Keratinocyte (primary cell): ENCODE results near the gene PRR19.

Experiments
- EZH2 ChIP-seq: IDR thresholded peaks from one replicate; pipeline ENCODE4 v1.6.1; 2012; ENCODE audit warnings: inconsistent platforms, mild to moderate bottlenecking, low read length, moderate library complexity
- TF ChIP-seq, protein P1 (sequence below), 3 experiments: IDR thresholded peaks in 1 of 3; conservative IDR thresholded peaks in 1 of 3; optimal IDR thresholded peaks in 1 of 3; 2 replicates in 2 of 3; 3 replicates in 1 of 3; pipeline versions ENCODE3 to v1.5.1; 2011; ENCODE audit warnings: low read length in 3 of 3, mild to moderate bottlenecking in 3 of 3, moderate library complexity in 2 of 3, control low read depth in 1 of 3, inconsistent platforms in 1 of 3; ENCODE audit not compliant: insufficient read depth in 2 of 3; ENCODE audit errors: extremely low read depth in 1 of 3

DNA sequence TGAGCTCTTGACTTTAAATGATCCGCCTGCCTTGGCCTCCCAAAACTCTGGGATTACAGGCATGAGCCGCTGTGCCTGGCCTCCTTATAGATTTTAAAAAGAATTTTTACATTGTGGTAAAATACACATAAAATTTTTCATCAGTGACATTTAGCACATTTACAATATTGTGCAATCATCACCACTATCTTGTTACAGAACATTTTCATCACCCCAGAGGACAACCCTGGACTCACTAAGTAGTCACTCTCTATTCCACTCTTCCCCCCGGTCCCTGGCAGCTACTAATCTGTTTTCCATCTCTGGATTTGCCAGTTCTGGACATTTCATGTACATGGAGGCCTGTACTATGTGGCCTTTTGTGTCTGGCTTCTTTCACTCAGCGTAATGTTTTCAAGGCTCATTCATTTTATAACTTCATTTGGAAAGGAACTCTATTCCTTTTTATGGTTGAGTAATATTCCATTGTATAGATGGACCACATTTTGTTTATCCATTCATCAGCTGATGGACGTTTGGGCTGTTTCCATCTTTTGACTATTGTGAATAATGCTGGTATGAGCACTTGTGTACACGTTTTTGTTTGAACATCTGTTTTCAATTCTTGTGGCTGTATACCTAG lies 43.4 kb downstream of the PRR19 start:
- TF ChIP-seq, protein P1, sequence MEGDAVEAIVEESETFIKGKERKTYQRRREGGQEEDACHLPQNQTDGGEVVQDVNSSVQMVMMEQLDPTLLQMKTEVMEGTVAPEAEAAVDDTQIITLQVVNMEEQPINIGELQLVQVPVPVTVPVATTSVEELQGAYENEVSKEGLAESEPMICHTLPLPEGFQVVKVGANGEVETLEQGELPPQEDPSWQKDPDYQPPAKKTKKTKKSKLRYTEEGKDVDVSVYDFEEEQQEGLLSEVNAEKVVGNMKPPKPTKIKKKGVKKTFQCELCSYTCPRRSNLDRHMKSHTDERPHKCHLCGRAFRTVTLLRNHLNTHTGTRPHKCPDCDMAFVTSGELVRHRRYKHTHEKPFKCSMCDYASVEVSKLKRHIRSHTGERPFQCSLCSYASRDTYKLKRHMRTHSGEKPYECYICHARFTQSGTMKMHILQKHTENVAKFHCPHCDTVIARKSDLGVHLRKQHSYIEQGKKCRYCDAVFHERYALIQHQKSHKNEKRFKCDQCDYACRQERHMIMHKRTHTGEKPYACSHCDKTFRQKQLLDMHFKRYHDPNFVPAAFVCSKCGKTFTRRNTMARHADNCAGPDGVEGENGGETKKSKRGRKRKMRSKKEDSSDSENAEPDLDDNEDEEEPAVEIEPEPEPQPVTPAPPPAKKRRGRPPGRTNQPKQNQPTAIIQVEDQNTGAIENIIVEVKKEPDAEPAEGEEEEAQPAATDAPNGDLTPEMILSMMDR (optimal IDR thresholded peaks at IDR 0.05 in 1 of 3, IDR thresholded peaks at IDR 0.05 in 1 of 3, conservative IDR thresholded peaks at IDR 0.05 in 1 of 3; ENCODE audit: extremely low read depth in 1 of 3, insufficient read depth in 2 of 3, low read length in 3 of 3) = no peak
- TF ChIP-seq EZH2 = no peak
